ENCODE measurements around the gene CGB1. TPM values are rescaled to one million over a fixed set of nuclear protein-coding genes. Genes with fewer than 3 reads are reported as not detected.
A peak's percentile ranks its signal among the peaks of the same experiment; 100 is the strongest.
"Not testable (repeated sequence)": the region's sequence is repeated elsewhere in the genome, so short reads cannot be mapped to it uniquely, and the experiment has no call there.

The CGB1 gene
- total RNA-seq, 1 experiment from 2014 or later: not detected

DNA sequence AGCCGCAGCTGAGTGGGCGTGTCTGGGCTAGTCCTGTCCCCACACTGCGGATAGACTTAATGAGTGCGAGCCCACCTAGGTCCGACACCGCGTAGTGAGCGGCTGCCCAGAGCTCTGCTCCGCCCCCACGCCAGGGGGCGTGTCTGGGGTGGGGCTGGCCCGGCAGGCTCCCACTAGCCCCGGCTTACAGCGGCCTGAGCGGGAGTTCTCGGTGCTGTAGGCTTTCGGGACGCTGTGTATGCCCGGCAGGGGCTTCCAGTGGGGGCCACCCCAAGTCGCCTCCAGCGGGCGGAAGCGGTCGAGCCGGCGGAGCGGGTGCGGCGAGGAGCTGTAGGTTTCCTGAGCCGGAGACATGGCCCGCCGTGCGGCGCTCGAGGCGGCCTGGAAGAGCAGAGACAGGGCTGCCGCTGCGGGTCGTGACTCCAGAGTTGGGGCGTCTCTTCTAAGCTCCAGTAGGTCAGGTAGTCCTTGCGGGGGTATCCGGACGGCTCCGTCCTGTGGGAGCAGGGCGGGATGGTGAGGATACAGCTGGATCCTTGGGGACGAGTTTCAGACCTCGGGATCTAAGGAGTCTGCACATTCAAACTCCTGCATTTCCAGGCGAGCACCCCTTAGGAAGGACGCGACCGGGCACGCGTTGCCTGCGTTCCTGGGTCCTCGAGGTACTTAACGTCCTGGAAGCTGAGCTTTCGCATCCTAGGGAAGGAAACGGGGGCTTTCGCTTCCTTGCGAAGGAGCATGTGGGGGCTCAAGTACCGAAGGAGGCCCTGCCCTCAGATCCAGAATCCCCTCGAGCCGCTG lies 19.6 kb upstream of the CGB1 start:
- H3K9me3 Mint-ChIP-seq (ENCODE audit: unreplicated experiment): no peaks in the 10 kb centered on the region
- Histone ChIP-seq H3K4me3 (ENCODE audit: low read depth, low read length) (peak overlapping the region; percentile 51), H3K27me3 (replicated peaks; ENCODE audit: control insufficient read depth, insufficient read depth, low read length) (no peaks in the 10 kb centered on the region), H3K9me3 (no peaks in the 10 kb centered on the region), H3K4me1 (no peaks in the 10 kb centered on the region), H3K36me3 (ENCODE audit: control insufficient read depth, insufficient read depth, low read length) (no peaks in the 10 kb centered on the region)
- H3K27me3 Mint-ChIP-seq (ENCODE audit: insufficient read depth, unreplicated experiment): peaks cover 9% of the 10 kb centered on the region
- peaks cover 6% of the 10 kb centered on the region for H3K36me3 Mint-ChIP-seq (ENCODE audit: insufficient read depth, unreplicated experiment)
- peaks cover 8% of the 10 kb centered on the region for H3K4me1 Mint-ChIP-seq (ENCODE audit: low read depth, unreplicated experiment)
- no TSS peak for BruUV-seq (replicated peaks)
- H3K27ac Mint-ChIP-seq (ENCODE audit: unreplicated experiment): no peak overlapping the region
- ChIA-PET POLR2A (interaction anchor here (0.5 to 0.6 kb wide), 2 partner anchors 9 to 445 kb away, joined by 3 read pairs; partner anchors contain the start of gene NTF4), CTCF (interaction anchor here (0.6 to 2.8 kb wide), 13 partner anchors 9 to 467 kb away, joined by 3 to 16 read pairs (median 4); partner anchors contain the start of genes GYS1, NTF4 and RUVBL2)
- TF ChIP-seq, protein P1, sequence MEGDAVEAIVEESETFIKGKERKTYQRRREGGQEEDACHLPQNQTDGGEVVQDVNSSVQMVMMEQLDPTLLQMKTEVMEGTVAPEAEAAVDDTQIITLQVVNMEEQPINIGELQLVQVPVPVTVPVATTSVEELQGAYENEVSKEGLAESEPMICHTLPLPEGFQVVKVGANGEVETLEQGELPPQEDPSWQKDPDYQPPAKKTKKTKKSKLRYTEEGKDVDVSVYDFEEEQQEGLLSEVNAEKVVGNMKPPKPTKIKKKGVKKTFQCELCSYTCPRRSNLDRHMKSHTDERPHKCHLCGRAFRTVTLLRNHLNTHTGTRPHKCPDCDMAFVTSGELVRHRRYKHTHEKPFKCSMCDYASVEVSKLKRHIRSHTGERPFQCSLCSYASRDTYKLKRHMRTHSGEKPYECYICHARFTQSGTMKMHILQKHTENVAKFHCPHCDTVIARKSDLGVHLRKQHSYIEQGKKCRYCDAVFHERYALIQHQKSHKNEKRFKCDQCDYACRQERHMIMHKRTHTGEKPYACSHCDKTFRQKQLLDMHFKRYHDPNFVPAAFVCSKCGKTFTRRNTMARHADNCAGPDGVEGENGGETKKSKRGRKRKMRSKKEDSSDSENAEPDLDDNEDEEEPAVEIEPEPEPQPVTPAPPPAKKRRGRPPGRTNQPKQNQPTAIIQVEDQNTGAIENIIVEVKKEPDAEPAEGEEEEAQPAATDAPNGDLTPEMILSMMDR (IDR thresholded peaks at IDR 0.05; ENCODE audit: insufficient read depth in 1 of 2, low read depth in 1 of 2, low read length in 1 of 2, severe bottlenecking in 1 of 2, unreplicated experiment in 1 of 2): peak; percentile 42 to 58
- DNase-seq: peak; percentile 70 to 83
- peak overlapping the region; percentile 73 for H3K4me3 Mint-ChIP-seq (ENCODE audit: unreplicated experiment)
- intact Hi-C loops (cut with micrococcal nuclease; ENCODE audit: unreplicated experiment): loop anchor here (2.0 kb wide), 1 partner anchor 64 kb away; the partner anchor contains the start of genes GYS1 and RUVBL2

DNA sequence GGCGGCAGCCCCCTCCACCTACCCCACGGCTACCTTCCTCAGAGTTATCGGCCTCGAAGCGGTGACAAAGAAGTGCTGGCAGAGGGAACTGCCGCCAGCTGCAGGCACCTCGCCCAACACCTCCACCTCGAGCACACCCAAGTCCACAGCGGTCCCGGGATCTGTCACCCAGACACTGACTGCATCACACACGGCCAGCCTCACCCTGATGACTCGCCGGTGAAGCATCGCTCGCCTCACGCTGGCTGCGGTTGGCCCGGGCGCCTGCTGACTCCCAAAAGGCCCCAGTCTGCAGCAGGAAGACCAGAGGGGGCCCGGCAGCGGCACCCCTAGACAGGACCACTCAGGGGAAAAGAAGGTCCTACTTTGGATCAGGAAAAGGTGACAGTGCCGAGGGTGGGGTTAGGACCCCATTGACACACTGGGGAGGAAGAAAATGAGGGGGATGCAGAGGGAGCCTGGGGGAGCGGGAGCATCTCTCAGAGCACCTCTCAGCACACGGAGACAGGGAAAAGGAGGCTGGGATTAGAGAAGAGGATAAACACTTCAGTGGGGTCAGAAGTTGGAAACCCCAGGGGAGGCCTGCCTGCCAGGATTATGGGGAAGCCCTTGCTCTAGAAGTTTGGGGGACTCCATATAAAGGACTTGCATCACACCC lies 13.8 kb upstream of the CGB1 start:
- POLR2A ChIA-PET; H3K4me1 ChIP-seq; H3K27me3 Mint-ChIP-seq (ENCODE audit: insufficient read depth, unreplicated experiment); H3K4me3 Mint-ChIP-seq (ENCODE audit: unreplicated experiment); H3K27me3 ChIP-seq (replicated peaks; ENCODE audit: control insufficient read depth, insufficient read depth, low read length); CTCF ChIA-PET; H3K9me3 ChIP-seq; H3K27ac Mint-ChIP-seq (ENCODE audit: unreplicated experiment); H3K4me3 ChIP-seq (ENCODE audit: low read depth, low read length); H3K4me1 Mint-ChIP-seq (ENCODE audit: low read depth, unreplicated experiment); H3K9me3 Mint-ChIP-seq (ENCODE audit: unreplicated experiment); intact Hi-C loops (cut with micrococcal nuclease; ENCODE audit: unreplicated experiment); BruUV-seq (replicated peaks); H3K36me3 ChIP-seq (ENCODE audit: control insufficient read depth, insufficient read depth, low read length); H3K36me3 Mint-ChIP-seq (ENCODE audit: insufficient read depth, unreplicated experiment): not testable (repeated sequence)
- peak in 1 of 2 experiments; percentile 38 for DNase-seq

GRCh38 chr19:49049834-49050233 lies 13.1 kb upstream of the CGB1 start:
- H3K4me1 Mint-ChIP-seq (ENCODE audit: low read depth, unreplicated experiment); H3K36me3 ChIP-seq (ENCODE audit: control insufficient read depth, insufficient read depth, low read length); CTCF ChIA-PET; intact Hi-C loops (cut with micrococcal nuclease; ENCODE audit: unreplicated experiment); H3K36me3 Mint-ChIP-seq (ENCODE audit: insufficient read depth, unreplicated experiment); H3K4me3 Mint-ChIP-seq (ENCODE audit: unreplicated experiment); H3K27me3 Mint-ChIP-seq (ENCODE audit: insufficient read depth, unreplicated experiment); BruUV-seq (replicated peaks); H3K4me3 ChIP-seq (ENCODE audit: low read depth, low read length); H3K4me1 ChIP-seq; H3K9me3 Mint-ChIP-seq (ENCODE audit: unreplicated experiment); POLR2A ChIA-PET; H3K9me3 ChIP-seq; H3K27ac Mint-ChIP-seq (ENCODE audit: unreplicated experiment); H3K27me3 ChIP-seq (replicated peaks; ENCODE audit: control insufficient read depth, insufficient read depth, low read length); DNase-seq: not testable (repeated sequence)

DNA sequence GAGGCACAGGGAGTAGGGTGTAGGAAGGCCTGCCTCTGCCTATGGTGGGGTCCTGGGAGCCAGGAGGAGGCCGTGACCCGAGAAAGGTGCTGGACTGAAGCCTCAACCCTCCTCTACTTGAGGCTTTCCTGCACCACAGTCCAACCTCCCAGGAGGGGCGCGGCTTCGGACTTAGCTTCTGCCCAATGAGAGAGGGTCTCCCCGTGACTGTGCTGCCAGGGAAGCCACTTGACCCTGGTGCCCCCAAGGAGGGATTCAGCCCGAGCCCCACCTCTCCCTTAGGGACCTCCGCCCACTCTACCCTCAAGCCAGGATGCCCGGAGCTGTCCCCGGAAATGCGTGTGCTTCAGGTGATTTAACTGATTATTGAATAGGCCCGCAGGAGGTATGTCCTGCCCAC lies 12.3 kb upstream of the CGB1 start, which contains the start of gene CGB8:
Gene CGB8, minus strand, starts transcription at position 101 of the 400 bp plus-strand sequence. CDS start 372 bp downstream, outside the sequence.
- CTCF ChIA-PET; H3K27me3 Mint-ChIP-seq (ENCODE audit: insufficient read depth, unreplicated experiment); BruUV-seq (replicated peaks); H3K4me3 Mint-ChIP-seq (ENCODE audit: unreplicated experiment); POLR2A ChIA-PET; H3K9me3 Mint-ChIP-seq (ENCODE audit: unreplicated experiment); H3K36me3 Mint-ChIP-seq (ENCODE audit: insufficient read depth, unreplicated experiment); DNase-seq; H3K4me1 ChIP-seq; H3K36me3 ChIP-seq (ENCODE audit: control insufficient read depth, insufficient read depth, low read length); H3K4me1 Mint-ChIP-seq (ENCODE audit: low read depth, unreplicated experiment); intact Hi-C loops (cut with micrococcal nuclease; ENCODE audit: unreplicated experiment); H3K27me3 ChIP-seq (replicated peaks; ENCODE audit: control insufficient read depth, insufficient read depth, low read length); H3K27ac Mint-ChIP-seq (ENCODE audit: unreplicated experiment); H3K4me3 ChIP-seq (ENCODE audit: low read depth, low read length); H3K9me3 ChIP-seq: not testable (repeated sequence)

DNA sequence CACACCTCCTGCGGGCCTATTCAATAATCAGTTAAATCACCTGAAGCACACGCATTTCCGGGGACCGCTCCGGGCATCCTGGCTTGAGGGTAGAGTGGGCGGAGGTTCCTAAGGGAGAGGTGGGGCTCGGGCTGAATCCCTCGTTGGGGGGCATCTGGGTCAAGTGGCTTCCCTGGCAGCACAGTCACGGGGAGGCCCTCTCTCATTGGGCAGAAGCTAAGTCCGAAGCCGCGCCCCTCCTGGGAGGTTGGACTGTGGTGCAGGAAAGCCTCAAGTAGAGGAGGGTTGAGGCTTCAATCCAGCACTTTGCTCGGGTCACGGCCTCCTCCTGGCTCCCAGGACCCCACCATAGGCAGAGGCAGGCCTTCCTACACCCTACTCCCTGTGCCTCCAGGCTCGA lies 6.9 kb upstream of the CGB1 start, which contains the start of gene CGB5:
Gene CGB5, plus strand, starts transcription at position 301 of the 400 bp plus-strand sequence. CDS start 362 bp downstream, outside the sequence.
- DNase-seq; intact Hi-C loops (cut with micrococcal nuclease; ENCODE audit: unreplicated experiment); H3K9me3 ChIP-seq; BruUV-seq (replicated peaks); H3K36me3 Mint-ChIP-seq (ENCODE audit: insufficient read depth, unreplicated experiment); POLR2A ChIA-PET; H3K27me3 ChIP-seq (replicated peaks; ENCODE audit: control insufficient read depth, insufficient read depth, low read length); H3K4me3 Mint-ChIP-seq (ENCODE audit: unreplicated experiment); H3K4me3 ChIP-seq (ENCODE audit: low read depth, low read length); H3K27me3 Mint-ChIP-seq (ENCODE audit: insufficient read depth, unreplicated experiment); H3K36me3 ChIP-seq (ENCODE audit: control insufficient read depth, insufficient read depth, low read length); H3K9me3 Mint-ChIP-seq (ENCODE audit: unreplicated experiment); CTCF ChIA-PET; H3K4me1 ChIP-seq; H3K4me1 Mint-ChIP-seq (ENCODE audit: low read depth, unreplicated experiment); H3K27ac Mint-ChIP-seq (ENCODE audit: unreplicated experiment): not testable (repeated sequence)

DNA sequence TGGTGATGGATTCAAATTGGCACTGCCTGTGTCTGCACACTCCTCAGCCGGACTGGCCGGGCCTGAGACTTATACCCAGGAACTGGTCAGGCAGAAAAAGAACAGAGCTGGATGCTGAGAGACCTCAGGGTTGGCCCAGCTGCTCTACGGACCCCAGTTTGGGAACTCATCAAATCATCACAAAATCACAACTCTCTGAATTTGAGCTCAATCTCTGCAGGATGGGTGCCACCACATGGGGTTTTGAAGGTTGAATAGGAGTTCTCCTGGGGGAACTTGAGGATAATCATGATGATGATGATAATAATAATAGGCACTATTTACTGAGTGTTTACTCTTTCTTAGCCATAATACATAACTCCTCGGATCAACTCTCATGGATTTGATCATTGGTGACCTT lies 6.0 kb upstream of the CGB1 start:
- intact Hi-C loops (cut with micrococcal nuclease; ENCODE audit: unreplicated experiment); H3K4me3 Mint-ChIP-seq (ENCODE audit: unreplicated experiment); POLR2A ChIA-PET; H3K4me1 ChIP-seq; DNase-seq; H3K4me3 ChIP-seq (ENCODE audit: low read depth, low read length); CTCF ChIA-PET; H3K36me3 Mint-ChIP-seq (ENCODE audit: insufficient read depth, unreplicated experiment); BruUV-seq (replicated peaks); H3K36me3 ChIP-seq (ENCODE audit: control insufficient read depth, insufficient read depth, low read length); H3K9me3 Mint-ChIP-seq (ENCODE audit: unreplicated experiment); H3K27me3 ChIP-seq (replicated peaks; ENCODE audit: control insufficient read depth, insufficient read depth, low read length); H3K4me1 Mint-ChIP-seq (ENCODE audit: low read depth, unreplicated experiment); H3K9me3 ChIP-seq; H3K27me3 Mint-ChIP-seq (ENCODE audit: insufficient read depth, unreplicated experiment); H3K27ac Mint-ChIP-seq (ENCODE audit: unreplicated experiment): not testable (repeated sequence)

All from Caco-2 (cell line).